ENCODE data around the gene SH3PXD2A. TPM values are rescaled to one million over a fixed set of nuclear protein-coding genes. Genes with fewer than 3 reads are reported as not detected.

Gene SH3PXD2A
- total RNA-seq, 5 donors from 2014 or later (not counting 1 experiment from before 2014, with no cell fraction given): 5.8 to 11.8 (median 9.8) TPM

- no peak overlapping the region for H3K27ac Mint-ChIP-seq
- H3K4me3 Mint-ChIP-seq: no peak overlapping the region
- ChIA-PET POLR2A (no interaction called here), CTCF (no interaction called here)
- Histone ChIP-seq H3K36me3 (ENCODE audit: control insufficient read depth in 2 of 2, extremely low read depth in 1 of 2, insufficient read depth in 1 of 2, low read length in 1 of 2) (no peaks in the 10 kb centered on the region), H3K27ac (ENCODE audit: low read length) (no peak overlapping the region), H3K27me3 (replicated peaks in 1 of 2; ENCODE audit: control insufficient read depth in 2 of 2, extremely low read depth in 1 of 2, insufficient read depth in 2 of 2, low read length in 1 of 2) (peaks cover 0 to 39% of the 10 kb centered on the region in 2 experiments), H3K4me3 (ENCODE audit: control insufficient read depth in 1 of 2, extremely low read depth in 1 of 2, low read length in 1 of 2) (no peak overlapping the region), H3K9me3 (no peaks in the 10 kb centered on the region), H3K4me1 (ENCODE audit: control insufficient read depth in 1 of 2, extremely low read depth in 1 of 2, insufficient read depth in 2 of 2, low read length in 2 of 2) (no peaks in the 10 kb centered on the region)
- no peaks in the 10 kb centered on the region for H3K36me3 Mint-ChIP-seq
- H3K9me3 Mint-ChIP-seq: no peaks in the 10 kb centered on the region
- WGBS (ENCODE audit: insufficient coverage): 92% methylated on average over 18 of the region's 18 CpGs
- H3K4me1 Mint-ChIP-seq: no peaks in the 10 kb centered on the region
- H3K27me3 Mint-ChIP-seq: peaks cover 3 to 9% of the 10 kb centered on the region in 2 donors
- DNase-seq (no peak), ATAC-seq (replicated peaks in 1 of 4) (no peak)
Observed at GRCh38 chr10:103571656-103571975, 283.8 kb downstream of the SH3PXD2A start.

- Histone ChIP-seq H3K36me3 (ENCODE audit: control insufficient read depth in 2 of 2, extremely low read depth in 1 of 2, insufficient read depth in 1 of 2, low read length in 1 of 2) (no peaks in the 10 kb centered on the region), H3K4me1 (ENCODE audit: control insufficient read depth in 1 of 2, extremely low read depth in 1 of 2, insufficient read depth in 2 of 2, low read length in 2 of 2) (no peaks in the 10 kb centered on the region), H3K9me3 (no peaks in the 10 kb centered on the region), H3K27me3 (replicated peaks in 1 of 2; ENCODE audit: control insufficient read depth in 2 of 2, extremely low read depth in 1 of 2, insufficient read depth in 2 of 2, low read length in 1 of 2) (peaks cover 0 to 39% of the 10 kb centered on the region in 2 experiments), H3K27ac (ENCODE audit: low read length) (no peak overlapping the region), H3K4me3 (ENCODE audit: control insufficient read depth in 1 of 2, extremely low read depth in 1 of 2, low read length in 1 of 2) (no peak overlapping the region)
- CTCF ChIA-PET: interaction anchor here in 1 of 2 donors (0.6 kb wide), 1 partner anchor 139 kb away, joined by 3 read pairs; no protein-coding TSS in a partner anchor
- POLR2A ChIA-PET: no interaction called here
- Mint-ChIP-seq H3K4me1 (no peaks in the 10 kb centered on the region), H3K4me3 (no peak overlapping the region), H3K36me3 (no peaks in the 10 kb centered on the region), H3K9me3 (no peaks in the 10 kb centered on the region), H3K27me3 (peaks cover 3 to 8% of the 10 kb centered on the region in 2 donors), H3K27ac (no peak overlapping the region)
- DNase-seq: no peak
- ATAC-seq (replicated peaks in 1 of 4): no peak
- WGBS (ENCODE audit: insufficient coverage): 92% methylated on average over 22 of the region's 28 CpGs
Observed at GRCh38 chr10:103570844-103571655, 284.3 kb downstream of the SH3PXD2A start.

- Mint-ChIP-seq H3K27me3 (peaks cover under 1 to 7% of the 10 kb centered on the region in 2 donors), H3K27ac (no peak overlapping the region), H3K4me1 (no peaks in the 10 kb centered on the region), H3K4me3 (no peak overlapping the region), H3K9me3 (no peaks in the 10 kb centered on the region), H3K36me3 (no peaks in the 10 kb centered on the region)
- H3K4me1 ChIP-seq (ENCODE audit: control insufficient read depth in 1 of 2, extremely low read depth in 1 of 2, insufficient read depth in 2 of 2, low read length in 2 of 2): no peaks in the 10 kb centered on the region
- DNase-seq: no peak
- POLR2A ChIA-PET: no interaction called here
- CTCF ChIA-PET: no interaction called here
- no peaks in the 10 kb centered on the region for H3K9me3 ChIP-seq
- H3K27ac ChIP-seq (ENCODE audit: low read length): no peak overlapping the region
- H3K36me3 ChIP-seq (ENCODE audit: control insufficient read depth in 2 of 2, extremely low read depth in 1 of 2, insufficient read depth in 1 of 2, low read length in 1 of 2): no peaks in the 10 kb centered on the region
- H3K4me3 ChIP-seq (ENCODE audit: control insufficient read depth in 1 of 2, extremely low read depth in 1 of 2, low read length in 1 of 2): no peak overlapping the region
- 52% methylated on average over 2 of the region's 5 CpGs for WGBS (ENCODE audit: insufficient coverage)
- peaks cover 0 to 46% of the 10 kb centered on the region in 2 experiments for H3K27me3 ChIP-seq (replicated peaks in 1 of 2; ENCODE audit: control insufficient read depth in 2 of 2, extremely low read depth in 1 of 2, insufficient read depth in 2 of 2, low read length in 1 of 2)
- ATAC-seq (replicated peaks in 1 of 4): no peak
Observed at GRCh38 chr10:103569896-103570295, 285.5 kb downstream of the SH3PXD2A start.

- no peaks in the 10 kb centered on the region for H3K4me1 ChIP-seq (ENCODE audit: control insufficient read depth in 1 of 2, extremely low read depth in 1 of 2, insufficient read depth in 2 of 2, low read length in 2 of 2)
- no peak overlapping the region for H3K4me3 ChIP-seq (ENCODE audit: control insufficient read depth in 1 of 2, extremely low read depth in 1 of 2, low read length in 1 of 2)
- POLR2A ChIA-PET: no interaction called here
- DNase-seq (no peak), ATAC-seq (replicated peaks in 1 of 4) (no peak)
- Mint-ChIP-seq H3K4me3 (no peak overlapping the region), H3K4me1 (no peaks in the 10 kb centered on the region), H3K27me3 (peaks cover 3 to 7% of the 10 kb centered on the region in 2 donors), H3K36me3 (no peaks in the 10 kb centered on the region), H3K27ac (no peak overlapping the region), H3K9me3 (no peaks in the 10 kb centered on the region)
- H3K27me3 ChIP-seq (replicated peaks in 1 of 2; ENCODE audit: control insufficient read depth in 2 of 2, extremely low read depth in 1 of 2, insufficient read depth in 2 of 2, low read length in 1 of 2): peaks cover 0 to 51% of the 10 kb centered on the region in 2 experiments
- H3K27ac ChIP-seq (ENCODE audit: low read length): no peak overlapping the region
- H3K9me3 ChIP-seq: no peaks in the 10 kb centered on the region
- CTCF ChIA-PET: no interaction called here
- no CpG with 5 or more reads among the region's 5 CpGs for WGBS (ENCODE audit: insufficient coverage)
- no peaks in the 10 kb centered on the region for H3K36me3 ChIP-seq (ENCODE audit: control insufficient read depth in 2 of 2, extremely low read depth in 1 of 2, insufficient read depth in 1 of 2, low read length in 1 of 2)
Observed at GRCh38 chr10:103568505-103568904, 286.9 kb downstream of the SH3PXD2A start.

- Histone ChIP-seq H3K9me3 (no peaks in the 10 kb centered on the region), H3K4me1 (ENCODE audit: control insufficient read depth in 1 of 2, extremely low read depth in 1 of 2, insufficient read depth in 2 of 2, low read length in 2 of 2) (no peaks in the 10 kb centered on the region), H3K27me3 (replicated peaks in 1 of 2; ENCODE audit: control insufficient read depth in 2 of 2, extremely low read depth in 1 of 2, insufficient read depth in 2 of 2, low read length in 1 of 2) (peaks cover 0 to 36% of the 10 kb centered on the region in 2 experiments), H3K36me3 (ENCODE audit: control insufficient read depth in 2 of 2, extremely low read depth in 1 of 2, insufficient read depth in 1 of 2, low read length in 1 of 2) (no peaks in the 10 kb centered on the region), H3K27ac (ENCODE audit: low read length) (no peak overlapping the region), H3K4me3 (ENCODE audit: control insufficient read depth in 1 of 2, extremely low read depth in 1 of 2, low read length in 1 of 2) (no peak overlapping the region)
- POLR2A ChIA-PET: no interaction called here
- no peak overlapping the region for H3K4me3 Mint-ChIP-seq
- DNase-seq (no peak), ATAC-seq (replicated peaks in 1 of 4) (no peak)
- H3K36me3 Mint-ChIP-seq: no peaks in the 10 kb centered on the region
- WGBS (ENCODE audit: insufficient coverage): 50% methylated on average over 1 of the region's 3 CpGs
- no peaks in the 10 kb centered on the region for H3K9me3 Mint-ChIP-seq
- CTCF ChIA-PET: no interaction called here
- no peak overlapping the region for H3K27ac Mint-ChIP-seq
- peaks cover 3 to 4% of the 10 kb centered on the region in 2 donors for H3K27me3 Mint-ChIP-seq
- H3K4me1 Mint-ChIP-seq: no peaks in the 10 kb centered on the region
Observed at GRCh38 chr10:103566536-103566935, 288.8 kb downstream of the SH3PXD2A start.

- H3K4me1 Mint-ChIP-seq: no peaks in the 10 kb centered on the region
- Histone ChIP-seq H3K36me3 (ENCODE audit: control insufficient read depth in 2 of 2, extremely low read depth in 1 of 2, insufficient read depth in 1 of 2, low read length in 1 of 2) (no peaks in the 10 kb centered on the region), H3K4me3 (ENCODE audit: control insufficient read depth in 1 of 2, extremely low read depth in 1 of 2, low read length in 1 of 2) (no peak overlapping the region), H3K27me3 (replicated peaks in 1 of 2; ENCODE audit: control insufficient read depth in 2 of 2, extremely low read depth in 1 of 2, insufficient read depth in 2 of 2, low read length in 1 of 2) (peaks cover 0 to 41% of the 10 kb centered on the region in 2 experiments), H3K4me1 (ENCODE audit: control insufficient read depth in 1 of 2, extremely low read depth in 1 of 2, insufficient read depth in 2 of 2, low read length in 2 of 2) (no peaks in the 10 kb centered on the region), H3K9me3 (no peaks in the 10 kb centered on the region), H3K27ac (ENCODE audit: low read length) (no peak overlapping the region)
- ChIA-PET POLR2A (no interaction called here), CTCF (interaction anchor here in 1 of 2 donors (0.5 kb wide), 1 partner anchor 284 kb away, joined by 3 read pairs; no protein-coding TSS in a partner anchor)
- H3K27ac Mint-ChIP-seq: no peak overlapping the region
- no peak overlapping the region for H3K4me3 Mint-ChIP-seq
- ATAC-seq (replicated peaks in 1 of 4): no peak
- no peaks in the 10 kb centered on the region for H3K9me3 Mint-ChIP-seq
- DNase-seq: peak in 2 of 35 experiments; percentile 12 to 32
- WGBS (ENCODE audit: insufficient coverage): 73% methylated on average over 10 of the region's 12 CpGs
- peaks cover 3 to 4% of the 10 kb centered on the region in 2 donors for H3K27me3 Mint-ChIP-seq
- no peaks in the 10 kb centered on the region for H3K36me3 Mint-ChIP-seq
Observed at GRCh38 chr10:103564776-103565520, 290.4 kb downstream of the SH3PXD2A start.

All from T-cell (primary cell).